WTC11 (cell line): ENCODE measurements around the gene SLC35A3. TPM values are rescaled to one million over a fixed set of nuclear protein-coding genes. Genes with fewer than 3 reads are reported as not detected.

Experiments
- ATAC-seq: fragments of 200-7000 bp; cut with Tn5 transposase; 2 replicates; pipeline ENCODE4 v1.10.0; 2021; ENCODE audit warnings: mild to moderate bottlenecking, moderate library complexity
- CTCF ChIA-PET: fragments of 300-600 bp; sonication (Branson Sonifier 250); formaldehyde crosslinking; loops from one replicate; lab custom pipeline; 2021; ENCODE audit warnings: antibody characterized with exemption; lab: Charles Lee
- POLR2A ChIA-PET: fragments of 350-600 bp; sonication (Branson Sonifier 250); formaldehyde crosslinking; loops from one replicate; lab custom pipeline; 2021; ENCODE audit warnings: antibody characterized with exemption; lab: Charles Lee
- DNase-seq: peaks from one replicate; pipeline ENCODE4 v3.0.0; 2021; ENCODE audit warnings: low spot score
- H3K27ac Mint-ChIP-seq: 2 replicates; pipeline ENCODE4 v1.8.0; 2021; ENCODE audit warnings: mixed read lengths
- H3K27me3 Mint-ChIP-seq: 2 replicates; pipeline ENCODE4 v1.8.0; 2021; ENCODE audit warnings: low read depth, mild to moderate bottlenecking, moderate library complexity, mixed read lengths
- H3K36me3 Mint-ChIP-seq: 2 replicates; pipeline ENCODE4 v1.8.0; 2021; ENCODE audit warnings: mixed read lengths
- H3K4me1 Mint-ChIP-seq: 2 replicates; pipeline ENCODE4 v1.8.0; 2022; ENCODE audit warnings: mixed read lengths
- H3K4me3 Mint-ChIP-seq: 2 replicates; pipeline ENCODE4 v1.8.0; 2021; ENCODE audit warnings: mild to moderate bottlenecking, moderate library complexity, mixed read lengths
- H3K9me3 Mint-ChIP-seq: 2 replicates; pipeline ENCODE4 v1.8.0; 2021; ENCODE audit warnings: mixed read lengths
- ARID4B ChIP-seq: sonication (generic); formaldehyde crosslinking; IDR thresholded peaks from 2 replicates; pipeline ENCODE4 v1.8.0; 2023; ENCODE audit warnings: missing genetic modification reagents, mild to moderate bottlenecking, borderline replicate concordance
- ATF1 ChIP-seq: sonication (generic); formaldehyde crosslinking; IDR thresholded peaks from 2 replicates; pipeline ENCODE4 v1.8.1; 2023; ENCODE audit warnings: mild to moderate bottlenecking, moderate library complexity, missing genetic modification reagents
- CTCF ChIP-seq: fragments of 200-600 bp; IDR thresholded peaks from 2 replicates; pipeline ENCODE4 v1.8.0; 2022; ENCODE audit warnings: antibody characterized with exemption
- E2F4 ChIP-seq: sonication (generic); formaldehyde crosslinking; IDR thresholded peaks from 2 replicates; pipeline ENCODE4 v1.8.1; 2022; ENCODE audit warnings: low read depth, mild to moderate bottlenecking, moderate library complexity, missing genetic modification reagents, borderline replicate concordance
- E2F5 ChIP-seq: sonication (generic); formaldehyde crosslinking; IDR thresholded peaks from 2 replicates; pipeline ENCODE4 v1.8.1; 2022; ENCODE audit warnings: mild to moderate bottlenecking, moderate library complexity, missing genetic modification reagents
- FOXP4 ChIP-seq: sonication (generic); formaldehyde crosslinking; IDR thresholded peaks from 2 replicates; pipeline ENCODE4 v1.8.0; 2022; ENCODE audit warnings: mild to moderate bottlenecking, missing genetic modification reagents
- IRF1 ChIP-seq: sonication (generic); formaldehyde crosslinking; IDR thresholded peaks from 2 replicates; pipeline ENCODE4 v1.8.0; 2023; ENCODE audit warnings: missing genetic modification reagents
- JAZF1 ChIP-seq: fragments of 250-450 bp; sonication (Bioruptor Pico); IDR thresholded peaks from 2 replicates; pipeline ENCODE4 v1.9.0; 2021; ENCODE audit warnings: moderate library complexity, mild to moderate bottlenecking, inconsistent platforms
- ZMAT4 ChIP-seq: fragments of 250-450 bp; sonication (Bioruptor Pico); IDR thresholded peaks from 2 replicates; pipeline ENCODE4 v1.9.0; 2021; ENCODE audit warnings: mild to moderate bottlenecking
- ZNF232 ChIP-seq: sonication (generic); formaldehyde crosslinking; IDR thresholded peaks from 2 replicates; pipeline ENCODE4 v1.8.0; 2022; ENCODE audit warnings: mild to moderate bottlenecking, missing genetic modification reagents
- ZNF416 ChIP-seq: fragments of 250-450 bp; sonication (Bioruptor Pico); IDR thresholded peaks from 2 replicates; pipeline ENCODE4 v1.9.0; 2021; ENCODE audit warnings: mild to moderate bottlenecking, inconsistent platforms
- ZNF423 ChIP-seq: fragments of 250-450 bp; sonication (Bioruptor Pico); IDR thresholded peaks from 2 replicates; pipeline ENCODE4 v2.1.2; 2022; ENCODE audit warnings: mild to moderate bottlenecking, moderate library complexity
- ZNF532 ChIP-seq: fragments of 250-450 bp; sonication (Bioruptor Pico); IDR thresholded peaks from 2 replicates; pipeline ENCODE4 v1.9.0; 2021; ENCODE audit warnings: mild to moderate bottlenecking, borderline replicate concordance
- ZNF671 ChIP-seq: fragments of 250-450 bp; sonication (Bioruptor Pico); IDR thresholded peaks from 2 replicates; pipeline ENCODE4 v1.8.0; 2021; ENCODE audit warnings: mild to moderate bottlenecking
- total RNA-seq: library from RNA; stranded (reverse); gene quantifications from 3 replicates; pipeline ENCODE4 v1.2.3, GENCODE V29; 2021

Gene SLC35A3
- total RNA-seq, 1 experiment from 2014 or later: 14.5 TPM

GRCh38 chr1:99993468-99993845 is 23.7 kb downstream of the SLC35A3 start:
- ChIA-PET CTCF (no interaction called here), POLR2A (no interaction called here)
- Mint-ChIP-seq H3K9me3 (peaks cover 26% of the 10 kb centered on the region), H3K27ac (peak overlapping the region; percentile 13; the same call in 1 of the 2 replicates), H3K36me3 (peaks cover 38% of the 10 kb centered on the region), H3K4me1 (0 out of 2 replicates have a peak, but pooled peaks cover 7% of the 10 kb centered on the region), H3K4me3 (no peak overlapping the region), H3K27me3 (no peaks in the 10 kb centered on the region)
- no peak for DNase-seq
- no peak for ATAC-seq
- no peak for TF ChIP-seq ATF1 (CRISPR knock-in tag)
- no peak for TF ChIP-seq ZNF532 (CRISPR knock-in tag)
- no peak for TF ChIP-seq IRF1
- TF ChIP-seq ZNF416 (CRISPR knock-in tag): no peak
- TF ChIP-seq ZNF232 (CRISPR knock-in tag): no peak
- TF ChIP-seq JAZF1 (CRISPR knock-in tag): no peak
- no peak for TF ChIP-seq E2F5 (CRISPR knock-in tag)
- no peak for TF ChIP-seq CTCF

GRCh38 chr1:99994496-99994895 is 24.7 kb downstream of the SLC35A3 start:
- H3K27ac Mint-ChIP-seq: no peak overlapping the region
- ChIA-PET CTCF (no interaction called here), POLR2A (no interaction called here)
- H3K4me3 Mint-ChIP-seq: no peak overlapping the region
- no peaks in the 10 kb centered on the region for H3K27me3 Mint-ChIP-seq
- peaks cover 38% of the 10 kb centered on the region for H3K36me3 Mint-ChIP-seq
- ATAC-seq (no peak), DNase-seq (no peak)
- H3K4me1 Mint-ChIP-seq: 0 out of 2 replicates have a peak, but pooled peaks cover 7% of the 10 kb centered on the region
- peaks cover 26% of the 10 kb centered on the region for H3K9me3 Mint-ChIP-seq
- TF ChIP-seq IRF1: no peak
- TF ChIP-seq ARID4B: no peak
- no peak for TF ChIP-seq JAZF1 (CRISPR knock-in tag)
- no peak for TF ChIP-seq ZMAT4
- no peak for TF ChIP-seq ZNF671 (CRISPR knock-in tag)
- TF ChIP-seq FOXP4 (CRISPR knock-in tag): no peak
- TF ChIP-seq ZNF423 (CRISPR knock-in tag): no peak
- TF ChIP-seq E2F4 (CRISPR knock-in tag): no peak
